Dermis microvascular lymphatic vessel endothelial cell (primary cell): Measurements from ENCODE around the gene ISG20. TPM values are rescaled to one million over a fixed set of nuclear protein-coding genes. Genes with fewer than 3 reads are reported as not detected.

Experiments used
- DNase-seq, 2 donors: peaks; one replicate each; pipeline versions ENCODE4 v3.0.0 to v3.0.0-alpha.2; 2010; ENCODE audit warnings: low read depth in 2 of 2
- total RNA-seq: library from RNA; depleted of rRNA; stranded (reverse); fragments of >200 nt; gene quantifications from 2 replicates; pipeline ENCODE4 v1.2.1, GENCODE V29; 2014

ISG20 gene
- total RNA-seq, 1 donor from 2014 or later, result 36.8 TPM

DNA sequence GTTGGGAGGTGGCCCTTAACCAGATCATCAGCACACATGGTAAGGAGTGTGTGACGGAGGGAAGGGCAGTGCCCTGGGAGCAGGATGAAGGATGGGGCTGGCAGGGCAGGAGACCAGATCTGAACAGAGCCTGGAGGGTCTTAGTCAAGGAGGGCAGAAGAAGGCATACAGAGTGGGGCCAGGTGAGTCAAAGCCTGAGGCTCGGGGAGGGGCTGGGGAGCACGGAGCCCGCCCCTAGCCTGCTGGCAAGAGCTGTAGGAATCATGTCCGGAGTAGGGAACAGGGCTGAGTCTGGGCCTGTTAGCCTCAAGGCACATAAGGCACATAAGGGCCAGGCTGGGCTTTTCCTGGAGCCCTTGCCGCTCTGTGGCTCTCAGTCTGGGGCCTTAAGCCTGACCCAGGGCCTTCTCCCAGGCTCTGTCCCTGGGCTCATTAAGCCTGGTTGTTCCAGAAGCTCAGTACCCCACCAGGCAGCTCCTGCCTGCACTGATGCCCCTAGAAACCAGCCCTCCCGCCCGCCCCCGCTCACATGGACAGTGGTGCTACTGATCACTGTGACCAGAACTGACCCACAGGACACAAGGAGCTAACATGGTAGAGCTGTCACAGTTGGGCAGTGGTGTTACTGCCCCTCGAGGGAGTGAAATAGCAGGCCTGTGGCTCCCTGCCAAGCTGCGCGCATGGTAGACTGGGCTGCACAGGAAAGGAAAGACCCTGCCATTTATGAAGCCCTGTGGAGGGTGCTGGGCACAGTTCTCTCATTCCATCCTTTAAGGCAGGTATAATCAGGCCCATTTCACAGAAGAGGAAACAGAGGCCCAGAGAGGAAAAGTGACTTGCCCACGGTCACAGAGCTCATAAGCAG lies 14.6 kb downstream of the ISG20 start:
- no peak for DNase-seq

DNA sequence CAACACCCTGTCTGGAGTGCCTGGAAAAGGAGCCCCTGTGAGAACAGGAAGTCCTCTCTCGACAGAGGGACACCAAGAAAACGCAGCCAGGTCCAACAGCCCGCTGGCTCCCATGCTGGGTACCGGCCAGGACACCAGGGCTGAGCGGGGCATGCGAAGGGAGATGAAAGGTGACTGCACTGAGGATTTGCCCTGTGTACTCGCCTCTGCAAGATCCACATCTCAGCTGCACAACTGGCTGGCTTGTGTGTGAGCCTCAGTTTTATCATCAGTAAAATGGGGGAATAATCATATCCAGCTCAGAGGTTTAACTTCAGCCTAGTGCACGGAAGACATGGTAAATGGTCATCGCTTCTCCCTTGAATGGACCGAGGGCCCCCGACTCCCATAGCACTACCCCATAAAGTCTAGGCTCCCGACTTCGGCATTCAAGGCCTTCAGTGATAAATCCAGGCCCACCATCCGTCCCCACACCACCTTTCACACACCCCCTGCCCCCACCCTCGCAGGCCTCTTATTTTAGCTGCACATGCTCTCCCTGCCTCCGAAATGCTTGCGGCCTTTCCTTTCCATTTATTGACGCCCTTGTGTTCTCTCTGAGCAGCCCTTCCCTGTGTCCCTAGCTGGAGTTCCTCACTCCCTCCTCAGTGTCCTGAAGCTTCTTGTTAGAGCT lies 15.8 kb downstream of the ISG20 start:
- no peak for DNase-seq

DNA sequence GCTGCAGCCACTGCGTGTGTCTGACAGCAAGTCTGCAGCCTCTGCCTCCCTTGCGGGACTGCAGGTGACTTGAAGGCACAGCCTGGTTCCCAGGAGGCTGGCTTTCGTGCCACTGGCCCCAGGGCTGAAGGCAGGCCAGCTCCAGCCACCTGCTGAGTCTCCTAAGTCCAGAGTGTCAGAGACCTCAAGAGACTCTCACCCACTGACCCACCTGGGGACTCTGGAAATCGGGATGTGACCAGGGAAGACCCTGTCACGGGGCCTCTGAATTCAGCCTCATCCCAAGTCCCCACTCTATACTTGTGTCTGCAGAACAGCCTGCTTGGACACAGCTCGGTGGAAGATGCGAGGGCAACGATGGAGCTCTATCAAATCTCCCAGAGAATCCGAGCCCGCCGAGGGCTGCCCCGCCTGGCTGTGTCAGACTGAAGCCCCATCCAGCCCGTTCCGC lies 16.3 kb downstream of the ISG20 start:
- no peak for DNase-seq

DNA sequence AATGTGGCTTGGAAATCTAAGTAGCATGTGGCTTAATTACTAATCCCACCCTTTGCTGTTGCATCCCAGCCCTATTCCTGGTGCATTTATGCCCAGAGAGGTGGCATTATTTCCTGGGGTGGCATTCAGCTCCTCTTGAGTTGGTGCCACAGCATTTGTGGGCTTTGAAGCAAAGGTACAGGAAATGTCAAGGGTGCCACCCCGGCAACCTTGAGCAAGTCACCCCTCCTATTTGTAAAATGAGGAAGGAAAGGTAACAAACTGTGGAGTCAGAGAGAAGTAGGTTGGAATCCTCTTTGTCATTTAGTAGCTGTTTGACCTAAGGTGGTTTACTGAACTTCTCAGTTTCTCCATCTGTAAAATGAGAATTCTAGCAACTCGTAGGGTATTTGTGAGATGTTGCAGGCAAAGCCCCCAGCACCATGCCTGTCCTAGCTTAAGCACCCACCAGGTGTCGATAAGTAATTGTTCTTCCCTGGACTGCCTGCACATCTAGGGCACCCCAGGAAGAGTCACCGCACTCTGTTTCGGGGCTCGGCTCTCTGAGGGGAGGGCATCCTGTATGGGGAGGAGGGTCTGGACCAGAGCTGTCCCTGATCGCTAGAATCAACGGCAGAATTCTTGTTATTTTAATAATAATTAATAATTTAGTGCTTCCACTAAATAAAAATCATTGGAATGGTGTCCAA lies 17.1 kb downstream of the ISG20 start:
- no peak for DNase-seq

DNA sequence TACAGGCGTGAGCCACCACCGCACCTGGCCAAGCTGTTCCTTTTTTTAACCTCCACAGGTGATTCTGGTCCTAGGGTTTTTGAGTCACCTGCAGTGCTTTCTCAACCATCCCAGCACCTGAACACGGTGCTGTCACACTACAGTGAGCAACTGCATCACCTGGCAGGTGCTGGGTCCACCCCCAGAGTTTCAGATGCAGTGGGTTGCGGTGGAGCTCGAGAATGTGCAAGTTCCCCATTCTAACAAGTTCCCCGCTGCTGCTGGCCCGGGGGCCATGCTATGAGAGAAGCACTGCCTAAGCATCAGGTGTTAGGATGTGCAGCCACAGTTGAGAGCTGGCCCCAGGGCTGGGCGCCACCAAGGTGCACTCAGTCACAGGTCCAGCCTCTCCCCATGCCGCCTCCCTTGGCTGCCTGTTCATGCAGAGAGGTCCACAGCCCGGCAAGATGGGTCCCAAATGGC lies 18.0 kb downstream of the ISG20 start:
- no peak for DNase-seq

DNA sequence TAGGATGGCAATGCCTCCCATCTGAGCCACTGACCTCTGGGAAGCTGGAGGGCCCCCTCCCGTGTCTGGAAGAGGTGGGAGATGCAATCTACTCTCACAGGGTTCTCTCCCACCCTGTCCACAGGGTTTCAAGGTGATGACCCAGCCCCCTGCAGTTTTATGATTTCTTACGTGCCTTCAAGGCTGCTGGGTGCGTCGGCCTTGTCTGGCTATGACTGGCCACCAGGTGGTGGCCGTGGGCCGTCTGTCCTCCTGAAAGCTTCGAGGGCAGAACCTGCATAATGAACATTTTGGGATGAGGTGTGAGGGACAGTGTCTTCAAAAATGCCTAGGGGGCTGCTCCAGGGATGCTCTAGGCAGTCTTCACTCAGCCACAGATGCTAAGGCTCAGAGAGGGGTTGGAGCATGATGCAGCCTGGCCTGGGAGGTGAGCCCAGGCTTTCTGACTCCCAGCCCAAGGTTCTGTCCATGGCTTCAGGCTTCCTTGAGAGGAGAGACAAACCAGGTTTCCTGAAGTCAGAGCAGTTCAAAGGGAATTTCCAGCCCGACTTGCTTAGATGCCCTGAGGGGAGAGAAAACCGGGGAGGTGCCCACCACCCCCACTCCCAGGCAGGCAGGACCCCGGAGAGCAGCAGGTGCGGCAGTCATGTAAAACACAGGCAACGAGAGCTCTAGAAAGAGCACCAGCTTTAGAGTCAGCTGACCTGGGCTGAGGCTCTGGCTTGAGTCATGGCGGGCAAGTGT lies 18.7 kb downstream of the ISG20 start:
- DNase-seq, result peak in 1 of 2 donors; percentile 50

DNA sequence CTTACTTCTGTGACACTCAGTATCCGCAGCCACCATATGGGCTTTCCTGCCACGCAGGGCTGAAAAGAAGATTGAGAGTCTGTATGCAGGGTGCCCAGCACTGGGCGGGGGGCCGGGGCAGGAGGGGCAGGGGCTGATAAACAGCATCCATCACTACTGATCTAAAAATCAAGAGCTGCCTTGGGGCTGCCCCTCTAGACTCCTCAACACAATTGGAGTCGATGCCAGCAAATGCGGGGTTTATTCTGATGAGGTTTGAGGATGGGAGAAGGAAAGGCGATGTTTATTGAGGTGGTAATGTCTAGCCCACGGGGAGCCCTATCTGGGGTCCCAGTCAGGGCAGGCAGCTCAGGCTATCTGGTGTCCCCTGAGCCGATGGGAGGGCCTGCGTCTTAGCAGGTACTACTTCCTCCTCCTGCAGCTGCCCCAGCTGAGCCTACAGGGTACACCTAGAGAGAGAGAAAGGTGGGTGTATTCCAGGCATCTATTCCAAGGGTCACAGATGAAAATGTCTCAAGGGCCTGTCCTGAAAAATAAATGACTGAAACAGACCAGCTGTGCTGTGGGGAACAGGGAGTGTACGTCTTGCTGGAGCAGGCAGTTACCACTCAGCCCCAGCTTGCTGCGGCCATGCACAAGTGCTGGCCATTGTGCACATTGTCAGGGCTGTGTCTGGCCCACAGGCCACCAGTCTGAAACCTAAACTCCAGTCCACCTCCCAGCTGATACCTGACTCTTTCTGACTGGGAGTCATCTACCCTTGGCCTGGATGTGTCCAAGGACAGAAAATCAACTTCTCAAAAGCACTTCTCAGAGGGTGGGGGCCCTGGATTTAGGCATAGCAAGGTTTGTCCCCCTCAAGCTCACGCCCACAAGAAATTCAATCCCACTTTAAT lies 19.5 kb downstream of the ISG20 start:
- DNase-seq, result no peak

DNA sequence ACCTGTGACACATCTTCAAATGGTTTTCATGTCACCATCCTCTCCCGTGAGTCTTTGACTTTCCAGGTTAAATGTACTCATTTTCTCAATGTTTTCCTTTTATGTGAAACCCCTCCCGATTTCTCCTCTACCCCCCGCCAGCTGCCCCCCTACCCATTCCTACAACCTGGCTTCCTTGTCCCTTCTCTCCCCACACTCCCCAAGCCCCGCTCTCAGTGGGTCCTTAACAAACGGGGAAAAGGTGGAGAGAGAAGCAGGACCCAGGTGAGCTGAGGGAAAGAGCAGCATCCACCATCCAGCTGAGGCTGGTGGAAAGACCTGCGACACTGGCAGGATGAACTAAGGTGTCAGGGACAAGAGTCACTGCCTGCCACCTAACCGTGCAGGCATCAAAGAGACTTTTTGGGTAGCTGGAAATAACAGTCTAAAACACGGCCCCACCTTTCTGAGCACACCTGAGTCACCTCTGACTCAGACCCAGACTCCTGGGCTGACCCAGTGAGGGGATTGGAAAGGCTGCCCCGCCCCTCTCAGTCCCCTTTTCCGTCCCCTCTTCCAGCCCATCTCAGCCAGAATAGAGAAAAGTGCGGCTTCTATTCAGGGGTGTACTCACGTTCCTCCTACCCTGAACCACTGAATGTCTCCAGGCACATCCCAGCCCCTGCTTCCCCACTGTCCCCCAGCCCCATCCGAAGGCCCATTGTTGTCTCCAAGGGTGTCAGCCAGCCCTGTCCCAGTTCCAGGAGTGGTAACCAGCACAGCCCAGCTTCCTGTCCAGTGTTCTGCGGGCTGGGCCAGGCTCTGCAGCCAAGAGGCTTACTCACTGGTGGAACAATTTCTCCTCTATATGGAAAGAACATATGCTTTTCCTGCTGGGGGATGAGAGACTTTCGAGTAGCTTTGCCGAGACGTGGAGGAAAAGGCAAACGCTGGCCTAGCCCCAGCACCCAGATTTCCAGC lies 20.4 kb downstream of the ISG20 start:
- DNase-seq, result peak in 1 of 2 donors; percentile 73

DNA sequence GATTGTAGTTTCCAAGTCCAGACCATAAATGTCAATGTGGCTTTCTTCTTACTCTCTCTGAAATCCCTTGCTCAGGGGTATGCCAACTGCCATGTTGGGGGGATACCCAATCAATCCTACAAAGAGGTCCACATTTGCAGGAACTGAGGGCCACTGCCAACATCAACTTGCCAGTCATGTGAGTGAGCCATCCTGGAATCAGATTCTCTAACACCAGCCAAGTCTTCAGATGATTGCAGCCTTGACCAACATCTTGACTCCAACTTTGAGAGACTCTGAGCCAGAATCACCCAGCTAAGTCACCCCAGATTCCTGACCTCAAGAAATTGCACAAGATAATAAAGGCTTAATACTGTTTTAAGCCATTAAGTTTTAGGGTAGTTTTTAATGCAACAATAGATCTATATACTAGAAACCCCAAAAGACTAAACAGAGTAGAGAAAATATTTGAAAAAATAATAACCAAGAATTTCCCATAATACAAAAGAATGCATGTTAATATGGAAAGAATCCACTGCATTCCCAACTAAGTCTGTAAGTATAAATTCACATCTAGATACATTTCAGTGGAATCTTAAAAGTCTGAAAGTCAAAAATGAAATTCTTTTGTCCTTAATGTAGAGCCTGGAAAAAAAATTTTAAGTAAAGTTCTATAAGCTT lies 22.4 kb downstream of the ISG20 start:
- DNase-seq, result no peak

DNA sequence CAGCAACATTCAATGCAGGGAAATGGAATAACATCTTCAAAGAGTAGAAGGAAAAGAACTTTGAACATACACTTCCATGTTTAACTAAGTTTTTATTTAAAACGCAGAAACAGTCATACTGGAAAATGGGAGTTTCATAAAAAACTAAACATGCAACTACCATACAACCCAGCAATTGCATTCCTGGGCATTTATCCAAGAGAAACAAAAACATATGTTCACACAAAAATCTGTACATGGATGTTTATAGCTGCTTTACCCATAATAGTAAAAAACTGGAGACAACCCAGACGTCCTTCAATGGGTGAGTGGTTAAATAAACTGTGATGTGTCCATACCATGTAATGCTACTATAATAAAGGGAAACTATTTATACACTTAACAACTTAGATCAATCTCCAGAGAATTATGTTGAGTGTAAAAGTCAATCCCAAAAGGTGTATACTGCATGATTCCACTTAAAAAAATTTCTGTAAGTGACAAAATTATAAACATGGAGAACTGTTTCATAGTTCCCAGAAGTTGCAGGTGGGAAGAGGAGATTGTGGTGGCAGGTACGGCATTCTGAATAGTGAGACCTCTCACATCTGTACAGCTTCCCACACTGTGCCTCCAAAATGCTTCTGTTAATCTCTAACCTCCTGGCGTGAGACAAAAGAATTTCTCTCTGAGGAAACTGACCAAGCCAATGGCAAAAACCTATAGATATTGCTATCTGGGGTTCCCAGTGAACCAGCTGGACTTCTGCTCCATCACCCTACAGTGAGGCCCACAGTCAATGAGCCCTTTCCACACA lies 23.1 kb downstream of the ISG20 start:
- DNase-seq, result peak in 1 of 2 donors; percentile 33

DNA sequence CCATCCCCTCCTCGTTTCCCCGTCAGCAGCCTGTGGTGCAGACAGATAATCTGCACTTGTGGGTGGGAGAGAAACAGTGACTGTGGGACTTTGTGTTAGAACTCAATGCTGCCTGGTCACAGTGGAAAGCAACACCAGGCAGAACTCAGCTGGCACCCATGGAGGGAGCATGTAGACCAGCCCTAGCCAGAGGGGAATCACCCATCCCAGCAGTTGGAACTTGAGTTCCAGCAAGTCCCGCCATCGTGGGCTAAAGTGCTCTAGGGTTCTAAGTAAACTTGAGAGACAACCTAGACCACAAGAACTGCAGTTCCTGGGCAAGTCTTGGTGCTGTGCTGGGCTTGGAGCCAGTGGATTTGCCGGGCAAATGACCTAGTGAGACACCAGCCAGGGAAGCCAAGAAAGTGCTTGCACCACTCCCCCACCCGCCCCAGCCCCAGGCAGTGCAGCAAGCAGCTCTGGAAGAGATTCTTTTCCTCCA lies 24.4 kb downstream of the ISG20 start:
- no peak for DNase-seq

DNA sequence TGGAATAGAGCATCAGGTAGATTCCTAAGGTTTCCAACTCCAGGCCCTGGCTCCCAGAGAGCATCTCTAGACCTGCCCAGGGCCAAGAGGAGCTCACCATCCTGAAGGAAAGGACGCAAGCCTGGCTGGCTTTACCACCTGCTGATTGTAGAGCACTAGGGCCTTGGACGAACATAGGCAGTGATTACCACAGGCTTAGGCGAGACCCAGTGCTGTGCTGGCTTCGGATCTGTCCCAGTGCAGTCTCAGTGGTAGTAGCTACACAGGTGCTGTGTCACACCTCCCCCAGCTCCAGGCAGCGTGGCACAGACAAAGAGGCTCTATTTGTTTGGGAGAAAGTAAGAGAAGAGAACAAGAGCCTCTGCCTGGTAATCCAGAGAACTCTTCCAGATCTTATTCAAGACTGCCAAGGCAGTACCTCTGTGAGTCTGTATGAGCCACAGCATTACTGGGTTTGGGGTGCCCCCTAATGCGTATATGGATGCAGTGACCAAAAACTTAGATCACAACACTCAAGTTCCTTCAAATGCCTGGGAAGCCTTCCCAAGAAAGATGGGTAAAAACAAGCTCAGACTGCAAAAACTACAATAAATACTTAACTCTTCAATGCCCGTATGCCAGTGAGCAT lies 25.4 kb downstream of the ISG20 start:
- DNase-seq, result peak in 1 of 2 donors; percentile 41

DNA sequence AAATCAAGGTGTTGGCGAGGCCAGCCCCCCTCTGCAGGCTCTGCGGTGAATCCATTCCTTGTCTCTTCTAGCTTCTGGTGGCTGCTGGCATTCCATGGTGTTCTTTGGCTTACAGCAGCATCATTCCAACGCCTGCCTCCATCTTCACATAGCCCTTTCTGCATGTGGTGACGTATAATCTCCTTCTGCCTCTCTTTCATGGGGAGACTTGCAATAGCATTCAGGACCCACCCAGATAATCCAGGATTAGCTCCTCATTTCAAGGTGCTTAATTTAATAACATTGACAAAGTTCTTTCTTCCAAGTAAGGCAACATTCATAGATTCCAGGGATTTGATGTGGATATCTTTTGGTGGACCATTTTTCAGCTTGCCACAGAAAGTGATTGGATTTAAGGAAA lies 35.8 kb downstream of the ISG20 start:
- DNase-seq, result no peak

DNA sequence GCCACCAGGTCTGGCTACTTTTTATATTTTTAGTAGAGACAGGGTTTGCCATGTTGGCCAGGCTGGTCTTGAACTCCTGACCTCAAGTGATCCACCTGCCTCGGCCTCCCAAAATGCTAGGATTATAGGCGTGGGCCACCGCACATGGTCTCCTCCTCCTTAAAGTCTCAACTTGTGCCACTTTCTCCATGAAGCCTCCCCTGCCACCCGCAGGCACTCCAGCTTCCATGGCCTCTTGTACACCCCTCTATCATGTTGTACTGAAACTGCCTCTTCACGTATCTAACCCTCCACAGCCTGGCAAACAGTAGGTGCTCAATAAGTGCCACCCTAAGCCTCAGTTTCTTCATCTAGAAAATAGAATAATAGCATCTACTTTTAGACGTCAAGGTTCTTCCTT lies 39.9 kb downstream of the ISG20 start:
- DNase-seq, result no peak

DNA sequence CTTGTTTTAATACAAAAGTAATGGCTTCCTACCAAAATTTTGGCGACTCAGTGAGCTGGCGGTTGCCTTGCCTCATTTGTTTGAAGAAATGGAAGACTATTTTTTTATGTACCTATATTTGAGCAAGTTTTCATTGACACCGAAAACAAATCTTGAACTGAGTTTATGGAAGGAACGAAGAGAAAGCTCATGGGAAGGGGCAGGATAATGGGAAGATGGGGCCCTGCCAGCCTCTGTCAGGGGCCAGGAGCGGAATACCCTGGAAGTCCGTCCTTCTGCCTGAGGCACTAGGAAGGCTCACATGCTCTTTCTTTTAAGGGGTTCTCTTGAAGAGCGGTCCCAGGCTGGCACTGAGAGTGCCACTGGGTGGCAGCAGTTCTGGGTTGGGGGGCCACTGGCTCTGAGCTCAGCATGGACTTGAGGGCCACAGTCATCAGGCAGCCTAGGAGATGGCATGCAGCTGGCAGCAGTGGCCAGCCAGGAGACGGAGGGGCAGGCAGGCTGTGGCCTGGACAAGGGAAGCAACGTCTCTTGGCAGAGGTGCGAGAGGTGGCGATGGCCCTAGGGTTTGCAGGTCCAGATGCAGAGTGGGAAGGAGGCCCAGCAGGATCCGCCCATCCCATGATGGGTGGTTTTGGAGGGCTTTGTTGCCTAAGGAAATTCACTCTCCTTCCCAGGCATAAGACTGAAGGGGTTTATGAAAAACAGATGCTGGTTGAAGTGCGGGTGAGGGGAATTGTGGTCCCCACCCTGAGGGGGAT lies 41.6 kb downstream of the ISG20 start:
- DNase-seq, result no peak

DNA sequence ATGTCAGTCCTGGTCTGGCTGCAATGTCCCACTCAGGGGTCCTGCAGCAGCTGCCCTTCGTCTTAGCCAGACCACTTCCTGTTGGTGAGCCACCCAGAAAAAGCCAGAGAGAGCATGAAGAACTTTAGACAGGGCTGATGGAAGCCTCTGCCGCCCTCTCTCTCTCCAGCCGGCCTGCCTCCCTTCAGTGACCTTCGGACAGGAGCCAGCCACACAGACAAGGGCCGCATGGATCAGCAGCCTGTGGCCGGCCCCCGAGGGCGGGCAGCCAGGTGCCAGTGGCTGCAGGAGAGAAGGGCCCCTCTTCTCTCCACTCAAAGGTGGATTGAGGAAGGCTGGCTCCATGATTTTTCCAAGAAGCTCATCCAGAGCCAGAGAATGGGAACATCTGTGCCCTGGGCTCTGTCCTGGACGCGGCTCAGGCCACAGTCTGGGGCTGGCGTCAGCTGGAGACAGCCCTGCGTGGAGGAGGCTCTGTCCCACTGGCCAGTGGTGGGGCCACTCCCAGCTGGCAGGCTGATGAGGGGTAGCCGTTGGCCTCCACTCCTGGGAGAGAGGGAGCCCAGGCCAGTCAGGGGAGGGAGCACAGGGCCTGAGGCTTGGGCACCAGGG lies 42.9 kb downstream of the ISG20 start:
- no peak for DNase-seq
